H7 (cell line): ENCODE results near the gene ATOH7. TPM values are rescaled to one million over a fixed set of nuclear protein-coding genes. Genes with fewer than 3 reads are reported as not detected.
"Not testable (repeated sequence)": the region's sequence is repeated elsewhere in the genome, so short reads cannot be mapped to it uniquely, and the experiment has no call there.

Source experiments
- DNase-seq: peaks from one replicate; pipeline ENCODE4 v3.0.0; 2012
- H3K27me3 ChIP-seq: 2 replicates; pipeline ENCODE4 v1.6.0; 2011; ENCODE audit warnings: mild to moderate bottlenecking, low read length; ENCODE audit not compliant: control insufficient read depth, insufficient read depth
- H3K36me3 ChIP-seq: replicated peaks from 2 replicates; pipeline ENCODE4 v1.5.1; 2011; ENCODE audit warnings: low read length; ENCODE audit not compliant: control insufficient read depth, insufficient read depth
- H3K4me3 ChIP-seq: 2 replicates; pipeline ENCODE4 v1.5.1; 2011; ENCODE audit warnings: low read depth, mild to moderate bottlenecking, control low read depth, low read length, moderate library complexity; ENCODE audit not compliant: insufficient read depth
- total RNA-seq: library from RNA; depleted of rRNA; stranded (reverse); fragments of >200 nt; shearing (Covaris generic); gene quantifications from 2 replicates; pipeline ENCODE4 v1.2.3, GENCODE V29; 2014; rRNA removed

The ATOH7 gene
- 0.15 TPM in 1 of 2 replicates, not detected in the other for total RNA-seq

DNA sequence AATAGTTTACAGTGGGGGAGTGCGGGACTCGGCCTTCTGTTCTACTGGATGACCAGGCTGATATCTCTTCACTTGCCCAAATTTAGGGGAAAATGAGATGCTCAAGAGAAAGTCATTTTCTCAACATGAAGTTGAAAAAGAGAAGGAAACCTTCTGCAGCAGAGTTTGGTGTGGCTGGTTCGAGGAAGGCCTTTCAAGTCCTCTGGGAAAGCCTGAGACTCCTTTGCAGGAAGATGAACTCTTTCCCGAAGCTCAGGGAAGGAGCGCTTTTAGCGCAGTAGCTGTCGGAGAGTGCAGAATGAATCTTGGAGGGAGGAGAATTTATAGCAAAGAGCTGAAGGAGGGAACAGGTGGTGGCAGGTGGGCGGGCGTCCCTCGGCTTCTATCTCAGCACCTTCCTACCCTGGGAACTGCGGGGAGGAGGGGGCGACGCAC lies at the start of gene ATOH7:
ATOH7 (minus strand) TSS at position 297 of the 435 bp plus-strand sequence. CDS start 436 bp downstream, outside the sequence.
- Histone ChIP-seq H3K27me3 (peaks cover 34% of the 10 kb centered on the region), H3K36me3 (no peaks in the 10 kb centered on the region), H3K4me3 (peak within 1 kb of the TSS; percentile 61)
- peak; percentile 56 for DNase-seq

DNA sequence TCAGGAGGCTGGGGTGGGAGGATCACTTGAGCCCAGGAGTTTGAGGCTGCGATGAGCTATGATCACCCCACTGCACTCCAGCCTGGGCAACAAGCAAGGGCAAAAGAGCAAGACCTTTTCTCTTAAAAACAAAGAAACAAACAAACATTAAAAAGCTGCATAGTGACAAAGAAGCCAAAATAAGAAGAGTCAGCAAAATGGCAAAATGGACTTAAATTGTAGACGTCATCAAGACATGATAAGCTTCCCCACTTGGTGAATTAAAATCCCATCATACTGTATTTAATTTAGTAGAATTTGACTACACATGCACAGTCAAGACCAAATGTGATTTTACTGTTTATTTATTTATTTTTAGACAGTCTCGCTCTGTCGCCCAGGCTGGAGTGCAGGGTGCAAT lies 48.8 kb upstream of the ATOH7 start:
- Histone ChIP-seq H3K36me3 (no peaks in the 10 kb centered on the region), H3K27me3 (no peaks in the 10 kb centered on the region), H3K4me3 (no peak overlapping the region)
- DNase-seq: no peak

DNA sequence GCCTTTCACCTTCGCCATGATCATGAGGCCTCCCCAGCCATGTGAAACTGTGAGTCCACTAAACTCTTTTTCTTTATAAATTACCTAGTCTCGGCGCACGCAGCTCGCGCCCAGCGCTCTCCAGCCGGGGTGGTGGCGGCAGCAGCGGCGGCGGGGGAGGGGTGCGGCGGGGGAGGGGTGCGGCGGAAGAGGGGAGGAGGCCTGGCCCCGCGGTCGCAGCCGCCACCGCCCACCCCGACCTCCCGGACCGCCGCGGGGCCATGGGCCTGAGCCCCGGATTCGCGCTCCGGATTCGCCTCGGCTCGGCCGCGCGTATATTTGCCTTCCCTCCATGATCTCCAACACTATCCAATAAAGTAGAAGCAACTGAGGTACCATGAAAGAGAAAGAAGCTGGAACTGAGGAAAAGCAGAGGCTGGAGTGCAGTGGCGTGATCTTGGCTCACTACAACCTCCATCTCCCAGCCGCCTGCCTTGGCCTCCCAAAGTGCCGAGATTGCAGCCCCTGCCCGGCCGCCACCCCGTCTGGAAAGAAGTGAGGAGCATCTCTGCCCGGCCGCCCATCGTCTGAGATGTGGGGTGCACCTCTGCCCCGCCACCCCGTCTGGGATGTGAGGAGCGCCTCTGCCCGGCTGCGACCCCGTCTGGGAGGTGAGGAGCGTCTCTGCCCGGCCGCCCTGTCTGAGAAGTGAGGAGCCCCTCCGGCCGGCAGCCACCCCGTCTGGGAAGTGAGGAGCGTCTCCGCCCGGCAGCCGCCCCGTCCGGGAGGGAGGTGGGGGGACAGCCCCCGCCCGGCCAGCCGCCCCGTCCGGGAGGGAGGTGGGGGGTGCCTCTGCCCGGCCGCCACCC lies 47.2 kb upstream of the ATOH7 start:
- H3K27me3 ChIP-seq, H3K4me3 ChIP-seq, H3K36me3 ChIP-seq, DNase-seq: not testable (repeated sequence)

DNA sequence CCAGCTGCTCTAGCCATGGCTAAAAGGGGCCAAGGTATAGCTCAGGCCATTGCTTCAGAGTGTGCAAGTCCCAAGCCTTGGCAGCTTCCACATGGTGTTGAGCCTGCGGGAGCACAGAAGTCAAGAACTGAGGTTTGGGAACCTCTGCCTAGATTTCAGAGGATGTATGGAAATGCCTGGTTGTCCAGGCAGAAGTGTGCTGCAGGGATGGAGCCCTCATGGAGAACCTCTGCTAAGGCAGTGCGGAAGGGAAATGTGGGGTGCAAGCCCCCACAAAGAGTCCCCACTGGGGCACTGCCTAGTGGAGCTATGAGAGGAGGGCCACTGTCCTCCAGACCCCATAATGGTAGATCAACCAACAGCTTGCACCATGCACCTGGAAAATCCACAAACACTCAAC lies 45.9 kb upstream of the ATOH7 start:
- not testable (repeated sequence) for H3K36me3 ChIP-seq, H3K27me3 ChIP-seq, DNase-seq, H3K4me3 ChIP-seq

DNA sequence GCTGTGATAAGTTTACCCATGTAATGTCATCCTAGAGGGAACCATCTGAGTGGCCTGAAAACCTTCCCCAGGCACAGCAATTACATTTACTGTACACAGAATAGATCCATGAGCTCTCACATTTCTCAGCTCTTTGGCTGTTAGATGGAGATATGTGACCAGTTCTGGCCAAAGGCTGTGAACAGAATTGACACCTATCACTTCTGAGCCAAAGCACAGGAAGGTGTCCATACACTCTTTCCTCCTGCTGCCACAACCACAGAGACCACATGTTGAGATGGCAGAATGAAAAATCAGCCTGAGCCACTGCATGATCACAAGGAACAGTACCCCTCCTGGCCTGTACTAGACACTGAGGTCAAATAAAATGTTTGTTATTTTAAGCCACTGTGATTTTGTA lies 44.3 kb upstream of the ATOH7 start:
- Histone ChIP-seq H3K27me3 (no peaks in the 10 kb centered on the region), H3K4me3 (no peak overlapping the region), H3K36me3 (no peaks in the 10 kb centered on the region)
- DNase-seq: no peak

DNA sequence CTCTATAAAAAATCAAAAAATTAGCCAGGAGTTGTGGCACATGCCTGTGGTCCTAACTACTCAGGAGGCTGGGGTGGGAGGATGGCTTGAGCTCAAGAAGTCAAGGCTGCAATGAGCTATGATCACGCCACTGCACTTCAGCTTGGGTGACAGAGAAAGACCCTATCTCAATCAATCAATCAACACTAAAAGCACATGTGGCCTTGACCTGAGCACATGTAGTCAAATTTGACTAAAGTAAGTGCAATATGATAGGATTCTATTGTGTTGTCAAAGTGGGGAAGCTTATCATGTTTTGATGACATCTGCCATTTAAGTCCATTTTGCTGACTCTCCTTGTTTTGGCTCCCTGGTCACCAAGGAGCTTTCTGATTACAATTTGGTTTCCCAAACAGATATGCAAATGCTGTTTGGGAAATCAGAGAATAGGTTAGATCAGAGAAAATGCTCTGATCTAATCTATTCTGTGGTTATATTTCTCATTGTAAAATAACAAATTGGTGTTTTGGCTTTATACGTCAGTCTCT lies 43.8 kb upstream of the ATOH7 start:
- DNase-seq: no peak
- Histone ChIP-seq H3K4me3 (no peak overlapping the region), H3K27me3 (no peaks in the 10 kb centered on the region)

DNA sequence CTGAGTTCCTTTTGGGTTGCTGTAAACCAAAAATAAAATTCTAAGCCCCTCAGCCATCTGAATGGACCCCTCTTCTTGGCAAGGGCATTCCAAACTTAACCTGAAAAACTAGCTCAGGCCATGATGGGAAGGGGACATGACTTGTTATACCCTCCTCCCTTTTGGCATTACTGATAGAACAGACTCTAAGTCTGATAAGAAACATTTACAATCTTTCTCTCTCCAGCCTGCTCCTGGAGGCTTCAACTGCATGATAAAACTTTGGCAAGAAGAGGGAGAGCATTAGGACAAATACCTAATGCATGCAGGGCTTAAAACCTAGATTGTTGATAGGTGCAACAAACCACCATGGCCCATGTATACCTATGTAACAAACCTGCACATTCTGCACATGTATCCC lies 40.9 kb upstream of the ATOH7 start:
- Histone ChIP-seq H3K27me3 (no peaks in the 10 kb centered on the region), H3K36me3 (no peaks in the 10 kb centered on the region), H3K4me3 (no peak overlapping the region)
- no peak for DNase-seq

More for the DNA sequence above, 43.8 kb upstream of the ATOH7 start:
- H3K36me3 ChIP-seq: no peaks in the 10 kb centered on the region

DNA sequence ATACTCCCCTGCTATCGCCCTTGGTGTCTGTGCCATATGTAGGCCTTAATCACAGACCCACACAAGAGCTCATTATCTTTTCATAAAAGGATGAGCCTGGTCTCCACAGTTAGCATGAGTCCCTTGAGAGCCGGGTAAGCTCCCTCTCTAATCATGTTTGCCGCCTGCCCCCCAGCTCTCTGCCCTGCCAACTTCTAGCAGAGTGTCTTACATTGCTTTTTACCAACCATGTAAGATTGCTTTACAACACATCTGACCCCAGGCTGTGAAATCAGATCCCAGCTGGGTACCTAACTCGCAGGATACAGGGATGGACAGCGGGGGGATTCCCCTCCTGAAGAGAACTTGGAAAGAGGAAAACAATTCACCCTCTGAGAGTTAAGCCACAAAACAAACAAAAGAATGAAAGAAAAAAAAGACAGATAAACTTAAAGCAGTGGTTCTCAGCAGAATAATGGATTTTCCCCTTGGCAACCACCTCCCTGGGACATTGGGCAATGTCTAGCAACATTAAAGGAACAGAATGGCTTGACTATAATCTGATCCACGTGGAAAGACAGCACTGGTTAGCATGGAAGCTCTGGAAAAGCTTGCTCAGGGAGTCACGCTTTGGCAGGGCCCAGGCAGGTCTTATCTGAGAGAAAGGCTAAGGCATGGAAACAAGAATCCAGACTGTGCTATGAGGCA lies 39.4 kb upstream of the ATOH7 start:
- Histone ChIP-seq H3K36me3 (no peaks in the 10 kb centered on the region), H3K4me3 (no peak overlapping the region), H3K27me3 (no peaks in the 10 kb centered on the region)
- DNase-seq: peak; percentile 63

DNA sequence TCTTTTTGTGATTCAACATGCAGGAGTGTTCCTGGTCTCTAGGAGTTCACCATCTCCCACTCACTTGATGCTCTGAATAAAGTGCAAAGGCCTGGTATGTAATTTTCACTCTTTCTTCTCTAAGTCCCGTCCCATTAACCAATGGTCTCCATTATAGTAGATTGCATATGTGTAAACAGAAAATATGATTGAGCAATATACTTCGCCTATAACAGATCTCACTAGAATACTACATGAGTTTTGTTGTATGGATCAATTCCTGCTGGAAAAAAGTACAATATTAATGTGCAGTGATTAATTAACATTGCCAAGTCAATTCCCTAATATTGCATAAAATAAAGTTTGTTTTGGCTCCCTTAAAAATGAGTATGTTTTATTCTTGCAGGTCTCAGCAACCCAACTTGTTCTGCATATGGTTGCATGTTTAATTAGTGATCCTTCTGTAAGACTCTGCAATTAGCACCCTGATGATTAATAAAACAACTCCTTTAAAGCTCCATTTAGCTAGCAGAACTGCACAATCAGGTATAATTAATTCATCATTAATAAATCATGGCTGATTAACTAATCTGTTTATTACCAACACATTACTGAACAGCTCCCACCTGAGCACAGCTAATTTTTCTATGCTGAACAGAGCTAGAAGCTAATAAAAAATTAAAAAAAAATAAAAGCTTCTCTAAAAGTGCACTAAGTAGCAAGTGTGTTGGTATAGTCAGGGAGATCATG lies 37.8 kb upstream of the ATOH7 start:
- no peak for DNase-seq
- H3K27me3 ChIP-seq: no peaks in the 10 kb centered on the region
- H3K36me3 ChIP-seq: no peaks in the 10 kb centered on the region
- H3K4me3 ChIP-seq: no peak overlapping the region

DNA sequence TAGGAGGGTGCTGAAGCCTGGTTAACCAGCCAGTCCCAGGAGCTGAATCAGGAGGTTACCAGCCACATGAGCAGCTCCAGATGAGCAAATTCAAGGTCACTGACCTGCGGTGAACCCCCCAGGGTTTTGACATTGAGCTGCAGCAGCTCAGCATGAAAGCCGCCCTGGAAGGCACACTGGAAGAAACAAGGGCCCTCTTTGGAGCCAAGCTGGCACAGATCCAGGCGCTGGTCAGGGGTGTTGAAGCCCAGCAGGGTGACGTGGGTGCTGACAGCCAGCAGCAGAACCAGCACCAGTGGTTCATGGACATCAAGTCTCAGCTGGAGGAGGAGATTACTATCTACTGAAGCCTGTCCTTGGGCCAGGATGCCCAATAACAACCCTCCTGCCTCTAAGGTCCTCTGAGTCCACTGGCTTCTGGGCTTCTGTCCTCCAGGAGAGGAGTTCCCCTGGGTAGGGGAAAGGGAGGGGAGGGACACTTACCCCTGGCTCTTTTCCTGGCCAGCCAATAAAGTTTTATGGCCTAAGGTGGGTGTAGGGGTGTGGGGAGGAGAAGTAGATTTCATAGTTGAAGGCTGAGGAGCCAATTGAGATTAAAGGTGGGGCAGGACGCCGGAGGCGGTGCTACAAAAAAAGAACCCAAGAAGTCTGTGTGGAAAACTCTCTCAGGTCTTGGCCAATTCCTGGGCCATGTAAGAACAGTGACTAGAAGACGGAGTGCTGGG lies 29.4 kb upstream of the ATOH7 start:
- Histone ChIP-seq H3K36me3 (no peaks in the 10 kb centered on the region), H3K4me3 (no peak overlapping the region), H3K27me3 (no peaks in the 10 kb centered on the region)
- no peak for DNase-seq

DNA sequence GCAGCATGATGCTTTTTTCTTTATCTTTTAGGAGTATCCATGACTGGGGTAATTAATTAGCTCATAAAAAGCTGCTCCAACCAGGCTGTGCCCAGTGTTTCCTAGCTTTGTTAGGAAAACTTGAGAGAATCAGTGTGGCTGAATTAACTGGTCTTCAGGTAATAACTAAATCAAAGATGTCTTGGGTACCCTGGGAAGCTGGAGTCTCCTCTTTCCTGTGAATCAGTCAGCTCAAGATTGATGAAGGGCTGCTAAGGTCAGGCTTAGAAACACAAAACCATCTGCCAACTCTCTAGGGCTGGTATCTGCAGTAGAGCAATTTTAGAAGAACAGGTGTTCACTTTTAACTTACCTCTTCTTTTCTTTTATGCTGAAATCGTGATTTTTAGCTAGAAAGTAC lies 21.4 kb upstream of the ATOH7 start:
- Histone ChIP-seq H3K36me3 (no peaks in the 10 kb centered on the region), H3K4me3 (no peak overlapping the region), H3K27me3 (peaks cover 12% of the 10 kb centered on the region)
- no peak for DNase-seq

DNA sequence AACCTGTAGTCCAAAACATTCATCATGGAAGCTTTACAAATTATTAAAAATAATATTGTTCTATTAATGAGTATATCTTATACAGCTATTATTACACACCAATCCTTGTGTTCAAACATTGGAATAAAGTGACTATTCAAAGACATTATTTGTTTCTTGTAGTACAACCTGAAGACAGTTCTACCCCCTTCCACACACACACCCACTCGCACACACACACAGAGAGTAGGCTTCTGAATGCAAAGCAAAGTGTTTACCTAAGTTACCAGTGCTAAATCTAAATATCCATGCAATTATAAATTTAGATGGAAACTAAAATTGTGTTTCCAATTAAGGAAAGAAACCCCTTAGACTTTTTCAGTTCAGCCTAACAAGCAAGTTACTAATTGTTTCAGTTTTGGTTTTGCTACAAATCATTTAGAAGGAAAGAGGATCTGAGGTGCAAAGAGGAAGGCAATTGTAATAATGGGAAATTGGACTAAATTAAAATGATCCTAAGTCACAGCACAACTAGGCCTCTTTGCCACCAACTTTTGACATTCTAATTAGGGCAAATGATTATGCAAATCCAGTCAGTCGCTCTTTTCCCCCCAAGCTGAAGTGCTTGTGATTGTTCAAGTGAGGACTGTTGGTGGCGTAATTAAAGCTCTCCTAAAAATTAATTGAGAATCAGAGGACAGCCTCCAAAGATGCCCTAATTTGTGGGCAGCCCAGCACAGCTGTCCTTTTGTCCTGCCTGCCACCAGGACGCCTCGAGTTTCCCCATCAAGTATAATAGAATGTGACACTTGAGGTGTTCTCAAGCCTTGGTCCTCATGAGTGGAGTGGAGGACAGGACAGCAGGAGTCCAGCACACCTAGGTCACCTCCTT lies 19.9 kb upstream of the ATOH7 start:
- Histone ChIP-seq H3K36me3 (no peaks in the 10 kb centered on the region), H3K4me3 (no peak overlapping the region), H3K27me3 (peaks cover 12% of the 10 kb centered on the region)
- DNase-seq: no peak

DNA sequence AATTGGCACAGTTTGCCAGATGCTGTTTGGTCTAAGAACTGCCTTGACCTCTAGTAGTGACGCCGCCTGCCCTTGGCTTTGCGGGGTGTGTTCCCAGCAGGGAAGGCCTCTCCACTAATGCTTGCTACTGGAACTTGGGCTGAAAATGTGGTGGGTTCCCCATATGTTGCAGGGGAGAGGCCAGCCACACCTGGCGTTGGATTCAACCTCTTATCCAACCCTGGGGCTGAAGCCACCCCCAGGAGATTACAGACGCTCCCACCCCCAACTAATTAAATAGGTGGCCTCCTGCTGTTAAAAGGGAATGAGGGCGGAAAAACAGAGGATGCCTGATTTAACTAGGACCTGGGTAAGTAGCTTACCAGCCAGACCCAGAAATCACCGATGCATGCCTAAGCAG lies 19.2 kb upstream of the ATOH7 start:
- peak; percentile 51 for DNase-seq
- peaks cover 12% of the 10 kb centered on the region for H3K27me3 ChIP-seq
- H3K4me3 ChIP-seq: no peak overlapping the region
- no peaks in the 10 kb centered on the region for H3K36me3 ChIP-seq
